NCI-H2107 treated with DMSO at 0.1 percent for 48 hours (cell line): Measurements from ENCODE around the gene ZNF580.

Experiments used
- DNase-seq: peaks from one replicate; lab custom pipeline; 2025; ENCODE audit not compliant: unreplicated experiment; lab: John Stamatoyannopoulos, UW

The ZNF580 gene

GRCh38 chr19:55605637-55606470 lies 34.9 kb upstream of the ZNF580 start, which contains the start of gene ZNF865:
Gene ZNF865, plus strand, starts transcription at chr19:55605647. Its CDS starts 7,972 bp downstream, at chr19:55613619.
- peak; percentile 54 for DNase-seq

- no peak for DNase-seq
Observed at GRCh38 chr19:55606471-55606787, 34.4 kb upstream of the ZNF580 start.

GRCh38 chr19:55606817-55607216 lies 34.0 kb upstream of the ZNF580 start:
- DNase-seq: no peak

GRCh38 chr19:55609326-55609725 lies 31.5 kb upstream of the ZNF580 start:
- no peak for DNase-seq

GRCh38 chr19:55611300-55611982 lies 29.4 kb upstream of the ZNF580 start:
- DNase-seq: no peak

- no peak for DNase-seq
Observed at GRCh38 chr19:55611983-55612645, 28.7 kb upstream of the ZNF580 start.

GRCh38 chr19:55613396-55613795 lies 27.4 kb upstream of the ZNF580 start:
- no peak for DNase-seq

GRCh38 chr19:55613930-55614710 lies 26.7 kb upstream of the ZNF580 start:
- DNase-seq: no peak

- DNase-seq: no peak
Observed at GRCh38 chr19:55614711-55615542, 25.9 kb upstream of the ZNF580 start.

GRCh38 chr19:55615543-55616394 lies 25.0 kb upstream of the ZNF580 start:
- no peak for DNase-seq

- no peak for DNase-seq
Observed at GRCh38 chr19:55616395-55616875, 24.4 kb upstream of the ZNF580 start.

- DNase-seq: no peak
Observed at GRCh38 chr19:55617426-55617825, 23.4 kb upstream of the ZNF580 start.

GRCh38 chr19:55618426-55618825 lies 22.4 kb upstream of the ZNF580 start:
- DNase-seq: no peak

GRCh38 chr19:55619286-55619685 lies 21.5 kb upstream of the ZNF580 start:
- DNase-seq: no peak

- no peak for DNase-seq
Observed at GRCh38 chr19:55620410-55621204, 20.2 kb upstream of the ZNF580 start.

- no peak for DNase-seq
Observed at GRCh38 chr19:55621205-55621672, 19.6 kb upstream of the ZNF580 start.

GRCh38 chr19:55621673-55622231 lies 19.1 kb upstream of the ZNF580 start:
- no peak for DNase-seq
